ENCODE measurements around the gene PPP1R14C. TPM values are rescaled to one million over a fixed set of nuclear protein-coding genes. Genes with fewer than 3 reads are reported as not detected.

PPP1R14C gene
- polyA plus RNA-seq, 1 donor (not counting 4 experiments of a cell fraction or from before 2014, with no cell fraction given): 50.6 TPM

DNA sequence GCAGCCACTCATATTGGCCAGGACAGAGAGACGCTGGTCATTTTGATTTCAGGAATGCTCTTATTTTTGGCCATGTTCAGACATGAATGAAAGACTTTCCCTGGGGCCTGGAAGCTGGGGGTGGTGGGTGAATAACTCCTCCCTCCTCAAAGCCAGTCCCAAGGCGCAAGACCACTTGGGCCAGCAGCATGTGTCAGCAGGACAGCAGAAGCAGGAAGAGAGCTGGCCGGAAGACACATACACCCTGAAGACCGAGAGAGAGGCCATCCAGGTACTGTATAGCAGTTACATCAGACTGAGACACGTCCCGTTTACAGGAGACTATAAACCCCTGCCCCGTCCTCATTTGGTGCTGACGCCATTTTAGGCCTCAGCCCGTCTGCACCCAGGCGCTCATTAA, 44.7 kb upstream of the PPP1R14C start:
- H3K36me3 ChIP-seq (ENCODE audit: control insufficient read depth in 2 of 2, extremely low read depth in 1 of 2, insufficient read depth in 2 of 2, low read length in 2 of 2): no peaks in the 10 kb centered on the region
- H3K4me2 ChIP-seq (ENCODE audit: control insufficient read depth, extremely low read depth, insufficient read depth, low read depth, low read length): no peak overlapping the region
- no peaks in the 10 kb centered on the region for H3K79me2 ChIP-seq (ENCODE audit: control insufficient read depth, insufficient read depth, low read length)
- dilution Hi-C loops (cut with MboI; ENCODE audit: extremely low pct_ligation_motif_present, low sequenced_read_pairs): no loop called here
- H3K9ac ChIP-seq (ENCODE audit: control insufficient read depth, extremely low read depth, insufficient read depth, low read length): no peak overlapping the region
- TF ChIP-seq EZH2 (IDR thresholded peaks at IDR 0.05; ENCODE audit: low read length): no peak
- TF ChIP-seq, protein P1, sequence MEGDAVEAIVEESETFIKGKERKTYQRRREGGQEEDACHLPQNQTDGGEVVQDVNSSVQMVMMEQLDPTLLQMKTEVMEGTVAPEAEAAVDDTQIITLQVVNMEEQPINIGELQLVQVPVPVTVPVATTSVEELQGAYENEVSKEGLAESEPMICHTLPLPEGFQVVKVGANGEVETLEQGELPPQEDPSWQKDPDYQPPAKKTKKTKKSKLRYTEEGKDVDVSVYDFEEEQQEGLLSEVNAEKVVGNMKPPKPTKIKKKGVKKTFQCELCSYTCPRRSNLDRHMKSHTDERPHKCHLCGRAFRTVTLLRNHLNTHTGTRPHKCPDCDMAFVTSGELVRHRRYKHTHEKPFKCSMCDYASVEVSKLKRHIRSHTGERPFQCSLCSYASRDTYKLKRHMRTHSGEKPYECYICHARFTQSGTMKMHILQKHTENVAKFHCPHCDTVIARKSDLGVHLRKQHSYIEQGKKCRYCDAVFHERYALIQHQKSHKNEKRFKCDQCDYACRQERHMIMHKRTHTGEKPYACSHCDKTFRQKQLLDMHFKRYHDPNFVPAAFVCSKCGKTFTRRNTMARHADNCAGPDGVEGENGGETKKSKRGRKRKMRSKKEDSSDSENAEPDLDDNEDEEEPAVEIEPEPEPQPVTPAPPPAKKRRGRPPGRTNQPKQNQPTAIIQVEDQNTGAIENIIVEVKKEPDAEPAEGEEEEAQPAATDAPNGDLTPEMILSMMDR (optimal IDR thresholded peaks at IDR 0.05 in 1 of 3, IDR thresholded peaks at IDR 0.05 in 1 of 3, conservative IDR thresholded peaks at IDR 0.05 in 1 of 3; ENCODE audit: extremely low read depth in 1 of 3, insufficient read depth in 2 of 3, low read length in 3 of 3): no peak
- no peaks in the 10 kb centered on the region for H3K27me3 ChIP-seq (ENCODE audit: control insufficient read depth, extremely low read depth, insufficient read depth, low read length)
- DNase-seq (ENCODE audit: low read depth, low spot score) (no peak), FAIRE-seq (no peak)
- H4K20me1 ChIP-seq (ENCODE audit: control insufficient read depth, extremely low read depth, insufficient read depth, low read length): no peaks in the 10 kb centered on the region
- no peaks in the 10 kb centered on the region for H3K4me1 ChIP-seq (ENCODE audit: control insufficient read depth, extremely low read depth, insufficient read depth, low read length)
- H3K9me1 ChIP-seq (ENCODE audit: control insufficient read depth, extremely low read depth, insufficient read depth, low read length): no peaks in the 10 kb centered on the region
- no peak overlapping the region for H3K4me3 ChIP-seq (ENCODE audit: control insufficient read depth in 2 of 3, extremely low read depth in 1 of 3, insufficient read depth in 2 of 3, low read depth in 1 of 3, low read length in 3 of 3)
- H3K9me3 ChIP-seq (ENCODE audit: control insufficient read depth, low read depth, low read length): no peaks in the 10 kb centered on the region
- no peak overlapping the region for H3K27ac ChIP-seq (ENCODE audit: control insufficient read depth, insufficient read depth, low read length)
- no peak overlapping the region for H2AFZ ChIP-seq (ENCODE audit: control insufficient read depth, low read length)

GRCh38 chr6:150099546-150099945, 43.3 kb upstream of the PPP1R14C start:
- DNase-seq (ENCODE audit: low read depth, low spot score): no peak
- Histone ChIP-seq H3K9me1 (ENCODE audit: control insufficient read depth, extremely low read depth, insufficient read depth, low read length) (no peaks in the 10 kb centered on the region), H3K4me3 (ENCODE audit: control insufficient read depth in 2 of 3, extremely low read depth in 1 of 3, insufficient read depth in 2 of 3, low read depth in 1 of 3, low read length in 3 of 3) (no peak overlapping the region), H3K27me3 (ENCODE audit: control insufficient read depth, extremely low read depth, insufficient read depth, low read length) (no peaks in the 10 kb centered on the region), H4K20me1 (ENCODE audit: control insufficient read depth, extremely low read depth, insufficient read depth, low read length) (no peaks in the 10 kb centered on the region), H3K27ac (ENCODE audit: control insufficient read depth, insufficient read depth, low read length) (no peak overlapping the region), H3K9me3 (ENCODE audit: control insufficient read depth, low read depth, low read length) (no peaks in the 10 kb centered on the region), H3K79me2 (ENCODE audit: control insufficient read depth, insufficient read depth, low read length) (no peaks in the 10 kb centered on the region), H3K9ac (ENCODE audit: control insufficient read depth, extremely low read depth, insufficient read depth, low read length) (no peak overlapping the region), H3K4me2 (ENCODE audit: control insufficient read depth, extremely low read depth, insufficient read depth, low read depth, low read length) (no peak overlapping the region), H2AFZ (ENCODE audit: control insufficient read depth, low read length) (no peak overlapping the region), H3K4me1 (ENCODE audit: control insufficient read depth, extremely low read depth, insufficient read depth, low read length) (no peaks in the 10 kb centered on the region), H3K36me3 (ENCODE audit: control insufficient read depth in 2 of 2, extremely low read depth in 1 of 2, insufficient read depth in 2 of 2, low read length in 2 of 2) (no peaks in the 10 kb centered on the region)
- no peak for TF ChIP-seq EZH2 (IDR thresholded peaks at IDR 0.05; ENCODE audit: low read length)
- TF ChIP-seq, protein P1 (optimal IDR thresholded peaks at IDR 0.05 in 1 of 3, IDR thresholded peaks at IDR 0.05 in 1 of 3, conservative IDR thresholded peaks at IDR 0.05 in 1 of 3; ENCODE audit: extremely low read depth in 1 of 3, insufficient read depth in 2 of 3, low read length in 3 of 3): no peak
- dilution Hi-C loops (cut with MboI; ENCODE audit: extremely low pct_ligation_motif_present, low sequenced_read_pairs): no loop called here
- FAIRE-seq: no peak

All from keratinocyte (primary cell).